CD4-positive, alpha-beta T cell treated with Interferon alpha-2 for 1 hour (primary cell): ENCODE measurements around the gene TSPAN4.

Experiments
- DNase-seq, 2 donors: peaks; one replicate each; pipeline ENCODE4 v3.0.0-alpha.2; 2020 to 2022

Gene TSPAN4

DNA sequence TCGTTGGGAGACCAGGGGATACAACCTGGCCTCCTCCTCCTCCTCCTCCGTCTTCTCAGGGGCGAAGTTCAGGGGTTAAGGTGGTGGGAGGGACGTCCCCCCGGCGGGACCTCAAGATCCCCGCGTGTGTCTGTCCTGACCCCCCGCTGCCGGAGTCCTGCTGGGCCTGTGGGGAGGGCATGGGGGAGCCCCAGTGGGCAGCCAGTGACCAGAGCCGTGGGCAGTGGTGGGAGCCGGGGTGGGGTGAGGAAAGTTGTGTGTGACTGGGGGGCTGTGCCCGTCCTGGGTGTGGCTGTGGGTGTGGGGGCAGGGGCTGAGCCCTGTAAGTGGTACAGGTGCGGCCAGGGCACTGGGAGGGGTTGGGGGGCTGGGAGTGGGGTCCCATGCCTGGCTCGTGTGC, 10.1 kb downstream of the TSPAN4 start:
- no peak for DNase-seq

DNA sequence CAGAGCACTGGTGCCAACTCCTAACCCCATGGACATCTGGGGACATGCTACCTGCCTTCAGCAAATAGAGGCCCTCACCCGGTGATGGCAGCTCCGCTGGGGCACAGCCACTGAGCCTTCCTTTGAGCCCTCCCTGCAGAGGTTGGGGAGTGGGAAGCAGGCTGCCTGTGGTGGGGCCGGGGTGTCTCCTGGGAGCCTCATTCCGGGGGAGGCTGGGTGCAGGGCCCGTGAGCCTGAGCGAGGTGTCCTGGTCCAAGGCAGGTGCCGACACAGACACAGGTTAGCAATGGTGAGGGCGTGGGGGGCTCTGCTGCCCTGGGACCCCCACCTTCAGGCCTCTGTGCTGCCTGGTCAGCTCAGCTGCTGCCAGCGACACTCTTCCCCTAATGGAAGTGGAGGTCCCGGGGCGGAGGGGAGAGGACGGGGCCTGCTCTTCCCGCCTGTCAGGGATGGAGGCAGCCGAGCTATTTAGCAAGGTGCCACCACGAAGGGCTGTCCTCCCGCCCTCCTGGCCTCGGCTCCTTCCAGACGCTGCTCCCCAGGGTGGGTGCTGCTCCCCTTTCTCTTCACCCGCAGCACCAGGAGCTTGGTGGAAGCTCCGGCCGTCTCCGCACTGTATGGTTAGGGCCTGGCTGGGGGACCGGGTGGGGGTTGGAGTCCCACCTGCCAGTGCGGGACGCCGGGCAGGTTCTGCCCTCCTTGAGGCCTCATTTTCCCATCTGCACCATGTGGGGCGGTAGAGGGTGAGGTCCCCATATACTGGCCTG, 11.2 kb downstream of the TSPAN4 start:
- no peak for DNase-seq

DNA sequence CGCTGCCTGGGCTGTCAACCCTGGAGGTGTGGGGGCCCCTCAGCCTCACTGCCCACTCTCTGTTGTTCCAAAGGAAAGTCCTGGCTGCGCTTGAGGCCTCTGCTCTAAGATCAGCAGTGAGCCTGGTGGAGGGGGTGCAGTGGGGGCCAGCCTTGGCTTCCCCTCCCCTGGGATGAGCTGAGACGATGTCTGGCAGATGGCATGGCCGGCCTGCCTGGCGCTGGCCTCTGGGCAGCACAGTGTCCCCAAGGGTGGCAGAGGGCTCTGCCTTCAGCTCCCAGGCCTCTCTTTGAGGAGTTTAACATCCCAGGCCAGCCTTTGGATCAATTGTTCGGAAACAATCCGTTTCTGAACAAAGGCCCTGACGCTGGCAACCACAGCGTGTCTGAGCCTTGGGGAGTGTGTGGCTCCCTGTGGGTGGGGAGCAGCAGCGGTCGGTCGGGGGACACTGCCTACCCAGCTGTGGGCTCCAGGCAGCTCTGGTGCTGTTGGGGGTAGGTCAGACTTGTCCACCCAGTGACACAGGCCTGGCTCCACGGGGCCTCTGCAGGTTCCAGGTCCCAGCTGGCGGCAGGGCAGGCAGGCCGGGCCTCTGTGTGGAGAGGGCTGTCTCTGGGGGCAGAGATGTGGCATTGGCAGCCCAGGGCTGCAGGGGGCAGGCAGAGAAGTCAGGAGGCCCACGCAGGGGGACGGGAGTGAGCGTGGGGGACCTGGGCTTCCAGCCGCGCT, 12.1 kb downstream of the TSPAN4 start:
- DNase-seq, result no peak

DNA sequence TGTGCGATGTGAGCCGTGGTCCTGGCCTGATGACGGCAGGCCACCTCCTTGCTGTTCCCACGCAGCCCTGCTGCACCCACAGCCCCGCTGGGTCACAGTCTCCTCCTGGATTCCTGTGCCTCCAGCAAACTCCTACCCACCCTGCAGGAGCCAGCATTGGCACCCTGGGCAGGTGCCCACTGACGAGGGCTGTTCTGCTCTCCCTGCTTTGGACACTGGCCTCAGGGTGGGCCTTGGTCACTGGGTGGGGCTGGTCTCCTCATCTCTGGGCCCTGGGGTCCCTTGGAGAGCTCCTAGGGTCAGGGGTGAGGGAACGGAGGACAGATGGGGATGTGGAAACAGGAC, 12.7 kb downstream of the TSPAN4 start:
- no peak for DNase-seq

DNA sequence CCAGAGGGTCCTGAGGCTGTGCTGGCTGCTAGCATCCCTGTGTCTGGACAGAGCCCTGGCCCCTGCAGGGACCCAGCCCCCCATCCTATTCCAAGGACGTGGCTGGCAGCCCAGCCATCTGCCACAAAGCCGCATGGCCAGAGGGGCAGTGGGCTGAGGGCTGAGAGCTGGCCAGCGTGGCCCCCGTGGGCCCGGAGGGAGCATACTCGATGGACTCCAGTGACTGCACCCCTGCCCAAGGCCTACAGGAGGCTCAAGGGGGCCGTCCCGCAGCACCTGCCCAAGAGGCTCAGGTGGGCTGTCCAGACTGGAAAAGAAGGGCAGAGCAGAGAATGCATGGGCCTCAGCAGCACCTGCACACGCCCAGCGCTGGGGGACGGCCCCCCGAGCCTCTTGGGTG, 13.1 kb downstream of the TSPAN4 start:
- no peak for DNase-seq

DNA sequence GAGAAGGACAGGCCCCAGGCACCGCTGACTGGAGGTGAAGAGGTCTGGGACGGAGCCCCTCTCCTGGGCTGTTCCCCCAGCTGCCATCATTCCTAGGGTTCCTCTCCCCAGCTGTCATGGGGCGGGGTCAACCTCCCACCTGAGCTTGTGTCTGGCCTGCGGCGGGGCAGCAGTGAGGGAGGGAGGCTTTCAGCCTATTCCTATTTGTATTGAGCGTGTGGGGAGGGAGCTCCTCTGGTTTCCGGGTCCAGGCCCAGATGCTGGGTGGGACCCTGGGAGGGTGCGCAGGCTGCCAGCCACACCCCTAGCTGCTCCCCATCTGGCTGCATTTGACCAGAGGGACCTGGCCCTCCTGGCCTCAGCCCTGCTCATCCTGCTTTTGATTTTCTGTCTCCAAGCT, 13.7 kb downstream of the TSPAN4 start:
- DNase-seq, result no peak

DNA sequence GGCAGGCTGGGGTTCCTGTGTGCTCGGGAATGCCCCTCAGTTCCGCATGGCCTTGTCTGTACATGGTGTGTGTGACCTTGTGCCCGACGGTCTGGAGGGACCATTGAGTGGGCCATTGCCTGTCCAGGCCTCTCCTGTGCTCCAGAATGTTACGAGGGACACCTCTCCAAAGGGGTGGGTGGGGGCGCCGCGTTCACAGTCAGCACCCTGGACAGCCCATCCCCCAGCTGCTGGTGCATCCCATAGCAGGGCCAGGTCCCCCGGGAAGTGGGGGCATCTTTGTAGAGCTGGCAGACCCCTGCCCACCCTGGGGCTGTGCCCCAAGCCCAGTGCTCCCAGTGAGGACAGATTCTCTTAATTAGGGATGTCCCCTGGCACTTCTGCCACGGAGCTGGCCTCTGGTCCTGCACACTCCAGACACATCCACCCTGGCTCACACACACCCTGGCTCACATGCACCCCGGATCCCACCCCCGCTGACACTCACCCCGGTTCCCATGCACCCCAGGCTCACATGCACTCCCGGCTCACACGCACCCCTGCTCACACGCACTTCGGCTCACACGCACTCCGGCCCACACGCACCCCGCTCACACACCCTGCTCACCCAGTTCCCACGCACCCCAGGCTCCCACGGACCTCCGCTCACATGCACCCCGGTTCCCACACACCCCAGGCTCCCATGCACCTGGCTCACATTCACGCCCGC, 15.6 kb downstream of the TSPAN4 start:
- no peak for DNase-seq

DNA sequence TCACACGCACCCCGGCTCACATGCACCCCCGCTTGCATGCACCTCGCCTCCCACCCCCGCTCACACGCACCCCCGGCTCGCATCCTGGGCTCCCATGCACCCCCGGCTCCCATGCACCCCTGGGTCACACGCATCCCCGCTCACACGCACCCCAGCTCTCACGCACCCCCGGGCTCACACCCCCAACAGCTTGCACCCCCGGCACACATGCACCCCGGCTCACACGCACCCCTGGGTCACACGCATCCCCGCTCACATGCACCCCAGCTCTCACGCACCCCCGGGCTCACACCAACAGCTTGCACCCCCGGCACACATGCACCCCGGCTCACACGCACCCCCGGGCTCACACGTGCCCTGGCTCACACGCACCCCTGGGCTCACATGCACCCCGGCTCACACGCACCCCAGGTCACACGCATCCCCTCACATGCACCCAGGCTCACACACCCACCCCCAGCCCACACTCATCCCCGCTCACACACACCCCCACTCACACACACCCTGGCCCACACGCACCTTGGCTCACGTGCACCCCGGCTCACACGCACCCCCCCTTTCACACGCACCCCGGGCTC, 16.2 kb downstream of the TSPAN4 start:
- DNase-seq, result no peak

DNA sequence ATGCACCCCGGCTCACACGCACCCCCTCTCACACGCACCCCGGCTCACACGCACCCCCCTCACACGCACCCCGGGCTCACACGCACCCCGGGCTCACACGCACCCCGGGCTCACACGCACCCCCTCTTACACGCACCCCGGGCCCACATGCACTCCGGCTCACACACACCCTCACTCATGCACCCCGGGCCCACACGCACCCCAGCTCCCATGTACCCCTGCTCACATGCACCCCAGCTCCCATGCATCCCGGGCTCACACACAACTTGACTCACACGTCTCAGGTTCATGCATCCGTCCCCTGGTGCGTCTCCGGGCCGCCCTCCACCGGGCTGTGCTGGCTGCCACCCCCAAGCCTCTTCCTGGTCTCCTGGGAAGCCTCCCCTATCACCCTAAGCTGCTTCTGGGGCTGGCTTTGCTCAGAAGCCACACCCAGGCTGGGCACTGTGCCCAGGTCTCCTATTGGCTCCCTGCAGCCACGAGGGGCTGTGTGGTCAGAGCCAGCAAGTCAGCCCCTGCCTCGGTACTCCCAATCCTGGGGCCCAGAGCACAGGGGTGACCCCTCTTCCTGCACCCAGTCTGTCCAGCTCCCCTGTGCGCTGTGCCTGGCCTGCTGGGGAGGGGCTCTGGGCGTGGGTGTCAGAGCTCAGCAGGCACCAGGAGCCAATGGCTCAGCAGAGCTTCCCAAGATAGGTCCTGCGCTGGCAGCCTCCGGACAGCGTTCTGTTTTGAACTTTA, 16.9 kb downstream of the TSPAN4 start:
- DNase-seq, result no peak

DNA sequence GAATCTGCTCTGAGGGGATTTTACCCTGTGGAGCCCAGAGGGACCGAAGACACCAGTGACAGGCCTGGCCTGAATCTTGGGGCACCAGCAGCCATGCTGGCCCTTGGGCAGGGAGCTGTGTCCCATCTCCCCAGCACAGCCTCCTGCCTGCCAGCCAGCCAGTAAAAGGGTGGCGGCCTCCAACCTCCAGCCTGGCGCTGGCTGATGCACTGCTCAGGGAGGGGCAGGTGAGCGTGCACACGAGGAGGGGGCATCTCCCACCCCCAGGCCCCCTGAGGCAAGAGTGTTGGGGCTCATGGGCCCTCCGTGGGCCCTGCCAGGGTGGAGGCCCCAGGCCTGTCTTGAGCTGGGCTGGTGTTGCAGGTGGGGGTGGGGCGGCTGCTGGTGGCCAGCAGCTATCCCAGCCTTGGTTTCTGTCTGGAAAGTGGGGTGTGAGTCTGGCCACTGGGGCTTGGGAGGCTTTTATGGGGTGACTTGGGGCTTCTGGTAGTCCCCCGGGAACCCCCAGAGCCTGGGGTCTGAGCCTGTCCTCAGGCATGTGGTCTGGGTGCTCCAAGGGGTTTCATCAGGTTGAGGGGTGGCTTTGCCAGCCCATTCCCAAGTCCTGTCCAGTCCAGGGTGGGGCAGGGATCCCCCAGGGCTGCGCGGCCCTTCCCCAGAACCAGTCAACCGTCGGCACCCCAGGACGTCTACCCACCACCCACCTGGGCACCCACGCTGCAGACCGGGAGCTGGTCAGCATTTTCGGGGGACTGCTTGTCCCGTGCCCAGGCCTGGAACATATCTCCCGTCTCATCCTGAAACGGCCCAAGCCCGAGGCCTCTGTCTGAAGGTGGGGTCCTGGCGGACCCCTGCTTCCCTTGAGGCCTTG, 17.8 kb downstream of the TSPAN4 start:
- DNase-seq, result no peak

DNA sequence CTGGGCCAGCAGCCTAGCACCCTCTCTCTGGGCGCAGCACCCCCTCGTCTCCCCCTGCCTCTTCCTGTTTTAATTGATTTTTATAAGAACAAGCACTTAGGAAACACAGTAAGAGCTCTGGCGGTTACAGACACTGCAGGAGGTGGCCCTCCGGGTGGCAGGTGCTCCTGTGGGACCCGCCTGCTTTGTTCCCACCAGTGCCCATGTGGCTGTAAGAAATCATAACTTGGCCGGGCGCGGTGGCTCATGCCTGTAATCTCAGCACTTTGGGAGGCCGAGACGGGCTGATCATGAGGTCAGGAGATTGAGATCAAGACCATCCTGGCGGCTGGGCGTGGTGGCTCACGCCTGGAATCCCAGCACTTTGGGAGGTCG, 18.4 kb downstream of the TSPAN4 start:
- no peak for DNase-seq

DNA sequence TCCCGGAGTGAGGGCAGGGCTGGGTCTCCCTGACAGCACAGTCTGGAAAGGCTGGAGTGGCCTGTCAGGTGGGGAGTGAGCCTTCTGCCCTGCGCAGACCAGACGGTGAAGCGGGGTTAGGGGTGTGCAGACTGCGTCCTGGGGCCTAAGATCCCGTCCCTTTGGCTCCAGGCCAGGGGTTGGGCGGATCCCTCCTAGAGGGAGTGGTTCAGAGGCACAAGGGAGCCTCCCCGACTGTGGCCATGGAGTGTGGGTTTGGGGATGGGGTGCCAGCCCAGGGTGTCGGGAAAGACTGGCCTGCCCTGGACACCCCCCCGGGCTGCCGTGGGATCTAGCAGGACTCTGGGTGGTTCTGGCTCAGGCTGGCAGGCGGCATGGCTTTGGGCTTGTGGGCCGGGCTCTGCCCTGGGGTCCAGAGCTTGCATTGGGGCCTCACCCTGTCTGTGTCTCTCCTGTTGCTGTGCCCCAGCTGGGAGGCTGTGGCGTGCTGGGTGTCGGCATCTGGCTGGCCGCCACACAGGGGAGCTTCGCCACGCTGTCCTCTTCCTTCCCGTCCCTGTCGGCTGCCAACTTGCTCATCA, 19.5 kb downstream of the TSPAN4 start:
- DNase-seq, result no peak

DNA sequence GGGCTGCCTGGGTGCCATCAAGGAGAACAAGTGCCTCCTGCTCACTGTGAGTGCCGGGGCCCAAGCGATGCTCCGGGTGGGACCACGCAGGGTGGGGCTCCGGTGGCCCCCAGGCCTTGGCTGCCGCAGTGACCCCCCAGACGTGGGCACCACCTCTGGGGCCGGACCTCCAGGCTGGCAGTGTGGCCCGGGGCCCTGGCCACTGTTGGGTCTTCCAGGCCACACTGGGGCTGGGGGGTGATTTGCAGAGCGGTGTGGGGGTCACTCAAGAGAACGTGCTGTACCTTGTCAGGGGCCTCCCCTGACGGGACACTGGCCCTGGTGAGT, 20.0 kb downstream of the TSPAN4 start:
- no peak for DNase-seq

DNA sequence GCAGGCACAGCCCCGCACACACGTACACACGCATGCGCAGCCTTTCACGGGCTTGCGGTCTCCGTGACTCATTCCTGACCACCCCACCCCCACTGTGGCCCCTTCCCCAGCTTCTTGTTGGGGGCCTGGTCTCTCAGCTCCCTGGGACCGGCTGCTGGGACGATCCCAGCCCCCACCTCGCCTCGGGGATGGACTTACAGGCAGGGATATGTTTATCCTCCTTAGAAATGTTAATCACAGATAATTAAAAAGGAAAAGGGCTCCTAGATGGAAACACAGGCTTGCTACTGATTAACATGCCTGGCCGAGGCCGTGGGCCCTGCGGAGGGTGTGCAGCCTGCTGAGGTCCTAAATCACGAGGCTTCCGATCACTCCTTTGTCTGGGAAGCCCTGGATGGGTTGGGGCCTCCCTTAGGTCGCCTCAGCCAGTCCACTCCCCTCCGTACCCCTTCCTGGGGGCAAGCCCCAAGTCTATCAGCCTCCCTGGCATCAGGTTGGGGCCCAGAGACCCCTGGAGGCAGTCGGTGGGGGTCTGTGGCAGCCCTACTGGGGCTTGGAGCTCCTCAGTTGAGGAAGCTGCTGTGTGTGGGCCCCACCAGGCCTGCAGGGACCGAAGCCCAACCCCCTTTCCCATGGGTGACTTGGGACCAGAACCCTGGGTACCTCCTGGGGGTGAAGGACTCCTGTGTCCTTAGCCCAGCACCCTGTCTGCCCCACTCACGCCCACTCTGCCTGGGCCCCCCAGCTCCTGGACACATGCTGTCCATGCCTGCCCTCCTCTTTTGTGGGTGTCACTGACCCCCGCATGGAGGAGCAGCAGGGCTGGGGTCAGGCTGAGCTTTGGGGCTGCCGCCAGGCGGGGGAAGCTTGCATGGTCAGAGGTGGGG, 20.6 kb downstream of the TSPAN4 start:
- no peak for DNase-seq

DNA sequence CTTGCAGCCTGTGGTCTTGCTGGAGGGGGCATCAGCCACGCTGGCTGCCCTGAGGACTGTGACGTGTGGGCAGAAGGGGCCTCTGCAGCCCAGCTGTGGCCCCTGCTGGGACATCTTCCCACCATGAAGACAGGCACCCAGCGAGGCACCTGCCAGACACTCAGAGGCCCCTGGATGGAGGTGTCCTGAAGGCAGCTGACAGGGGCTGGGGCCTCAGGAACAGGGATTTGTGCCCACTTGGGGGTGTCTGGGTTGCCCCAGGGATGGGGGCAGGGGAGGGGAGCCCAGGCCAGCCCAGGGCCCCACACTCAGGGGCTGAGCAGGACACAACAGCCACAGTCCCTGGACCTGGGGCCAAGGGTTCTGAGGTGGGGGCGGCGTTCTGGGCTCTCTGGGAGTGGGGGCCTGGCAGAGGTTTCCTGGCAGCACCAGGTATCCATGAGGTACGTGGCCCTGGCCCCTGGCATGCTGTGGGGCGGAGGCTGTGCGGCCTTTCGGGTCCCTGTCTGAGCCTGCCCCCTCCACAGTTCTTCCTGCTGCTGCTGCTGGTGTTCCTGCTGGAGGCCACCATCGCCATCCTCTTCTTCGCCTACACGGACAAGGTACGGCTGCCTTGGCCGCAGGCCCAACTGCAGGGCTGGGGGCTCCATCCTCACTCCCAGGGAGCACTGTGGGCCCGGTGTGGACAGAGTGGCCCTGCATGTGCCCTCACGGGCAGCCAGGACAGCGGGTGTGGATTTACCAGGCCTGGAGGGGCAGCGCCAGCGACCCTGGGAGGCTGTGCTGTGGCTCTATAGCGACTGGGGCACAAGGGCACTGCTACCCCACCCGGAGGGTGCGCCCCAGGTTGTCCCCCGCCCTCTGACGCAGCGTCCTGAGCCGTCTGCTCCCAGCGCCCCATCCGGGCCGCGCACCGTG, 21.5 kb downstream of the TSPAN4 start:
- no peak for DNase-seq

DNA sequence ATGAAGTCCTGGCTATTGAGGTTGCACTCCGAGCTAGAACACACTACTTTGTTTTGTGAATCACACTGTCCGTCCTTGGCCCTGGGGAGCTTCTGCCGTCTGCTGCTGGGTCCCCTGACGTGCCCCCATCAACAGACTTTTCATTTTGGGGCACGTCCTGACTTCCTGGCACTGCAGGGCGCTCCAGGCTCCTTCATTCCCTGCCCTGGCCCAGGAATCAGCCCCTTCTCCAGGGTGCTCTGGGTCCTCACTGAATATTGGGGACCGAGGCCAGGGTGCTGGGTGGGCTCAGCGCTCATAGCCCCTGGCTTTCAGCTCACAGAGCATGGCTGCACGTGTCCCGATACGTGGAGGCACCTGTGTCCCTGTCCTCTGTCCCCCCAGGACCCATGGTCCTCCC, 22.2 kb downstream of the TSPAN4 start:
- DNase-seq, result no peak

DNA sequence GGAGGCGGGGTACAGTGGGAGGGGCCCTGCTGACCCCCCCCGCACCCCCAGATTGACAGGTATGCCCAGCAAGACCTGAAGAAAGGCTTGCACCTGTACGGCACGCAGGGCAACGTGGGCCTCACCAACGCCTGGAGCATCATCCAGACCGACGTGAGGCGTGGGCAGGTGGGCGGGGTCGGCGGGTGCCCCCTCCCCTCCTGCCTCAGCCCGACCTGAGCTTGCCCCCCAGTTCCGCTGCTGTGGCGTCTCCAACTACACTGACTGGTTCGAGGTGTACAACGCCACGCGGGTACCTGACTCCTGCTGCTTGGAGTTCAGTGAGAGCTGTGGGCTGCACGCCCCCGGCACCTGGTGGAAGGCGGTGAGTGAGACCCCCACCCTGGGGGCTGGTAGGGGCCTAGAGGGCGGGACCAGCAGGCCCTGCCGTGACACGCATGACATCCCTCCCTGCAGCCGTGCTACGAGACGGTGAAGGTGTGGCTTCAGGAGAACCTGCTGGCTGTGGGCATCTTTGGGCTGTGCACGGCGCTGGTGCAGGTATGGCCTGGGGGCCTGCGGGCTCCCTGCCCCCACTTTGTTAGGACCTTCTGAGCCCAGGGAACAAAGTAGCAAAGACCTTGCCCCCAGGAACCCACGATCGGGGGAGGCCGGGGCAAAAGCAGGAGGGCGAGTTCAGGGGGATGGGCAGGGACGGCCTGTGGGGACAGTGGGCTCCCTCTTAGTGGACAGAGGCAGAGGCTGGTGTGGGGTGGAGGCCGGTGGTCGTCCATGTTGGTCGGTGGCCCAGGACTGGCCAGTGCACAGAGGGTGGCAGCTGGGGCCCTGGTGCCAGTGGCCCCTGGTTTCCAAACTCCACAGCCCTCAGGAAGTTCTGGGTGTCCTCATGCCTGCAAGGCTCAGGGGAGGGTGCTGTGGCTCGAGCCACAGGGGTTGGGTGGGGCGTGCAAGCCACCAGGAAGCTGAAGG, 23.1 kb downstream of the TSPAN4 start:
- DNase-seq, result no peak

DNA sequence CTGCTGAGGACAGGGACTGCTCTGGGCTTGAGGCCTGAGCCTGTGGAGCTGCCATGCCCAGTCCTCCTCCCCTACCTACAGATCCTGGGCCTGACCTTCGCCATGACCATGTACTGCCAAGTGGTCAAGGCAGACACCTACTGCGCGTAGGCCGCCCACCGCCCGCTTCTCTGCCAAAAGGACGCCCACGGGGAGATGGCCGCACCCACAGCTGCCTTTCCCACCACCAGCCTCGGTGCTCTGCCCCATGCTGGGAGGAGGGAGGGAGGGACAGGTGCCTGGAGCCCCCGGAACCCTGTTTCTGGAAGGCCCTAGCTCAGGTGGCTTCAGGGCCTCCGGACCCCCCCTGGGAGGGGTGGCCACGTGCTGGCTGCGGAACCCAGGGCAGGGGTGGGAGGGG, 23.8 kb downstream of the TSPAN4 start:
- no peak for DNase-seq
